ENCODE results near the gene GNB5.
A peak's percentile ranks its signal among the peaks of the same experiment; 100 is the strongest.

Gene GNB5

GRCh38 chr15:52208306-52208946 lies 17.2 kb upstream of the GNB5 start:
- DNase-seq (ENCODE audit: extremely low spot score, insufficient read length, low read depth) (no peak), FAIRE-seq (peak; percentile 83)

- FAIRE-seq (no peak), DNase-seq (ENCODE audit: extremely low spot score, insufficient read length, low read depth) (no peak)
Measured at GRCh38 chr15:52207191-52207590, 16.0 kb upstream of the GNB5 start.

GRCh38 chr15:52206446-52206845 lies 15.3 kb upstream of the GNB5 start:
- no peak for DNase-seq (ENCODE audit: extremely low spot score, insufficient read length, low read depth)
- no peak for FAIRE-seq

- no peak for FAIRE-seq
Measured at GRCh38 chr15:52204657-52205056, 13.5 kb upstream of the GNB5 start.

GRCh38 chr15:52200831-52201365 lies 9.7 kb upstream of the GNB5 start:
- no peak for FAIRE-seq

More at GRCh38 chr15:52204657-52205056, 13.5 kb upstream of the GNB5 start:
- DNase-seq (ENCODE audit: extremely low spot score, insufficient read length, low read depth) = no peak

GRCh38 chr15:52199271-52199670 lies 8.1 kb upstream of the GNB5 start:
- FAIRE-seq = no peak

More at GRCh38 chr15:52200831-52201365, 9.7 kb upstream of the GNB5 start:
- DNase-seq (ENCODE audit: extremely low spot score, insufficient read length, low read depth) = no peak

GRCh38 chr15:52196891-52197290 lies 5.7 kb upstream of the GNB5 start:
- FAIRE-seq = no peak
- no peak for DNase-seq (ENCODE audit: extremely low spot score, insufficient read length, low read depth)

More at GRCh38 chr15:52199271-52199670, 8.1 kb upstream of the GNB5 start:
- DNase-seq (ENCODE audit: extremely low spot score, insufficient read length, low read depth) = no peak

GRCh38 chr15:52193791-52194190 lies 2.6 kb upstream of the GNB5 start:
- DNase-seq (ENCODE audit: extremely low spot score, insufficient read length, low read depth) = no peak
- no peak for FAIRE-seq

- no peak for FAIRE-seq
Measured at GRCh38 chr15:52193321-52193720, 2.1 kb upstream of the GNB5 start.

GRCh38 chr15:52186651-52187486 lies 4.3 kb downstream of the GNB5 start:
- no peak for FAIRE-seq
- no peak for DNase-seq (ENCODE audit: extremely low spot score, insufficient read length, low read depth)

More at GRCh38 chr15:52193321-52193720, 2.1 kb upstream of the GNB5 start:
- no peak for DNase-seq (ENCODE audit: extremely low spot score, insufficient read length, low read depth)

- DNase-seq (ENCODE audit: extremely low spot score, insufficient read length, low read depth) (no peak), FAIRE-seq (no peak)
Measured at GRCh38 chr15:52185151-52185561, 6.0 kb downstream of the GNB5 start.

GRCh38 chr15:52184721-52185120 lies 6.5 kb downstream of the GNB5 start:
- FAIRE-seq = no peak
- DNase-seq (ENCODE audit: extremely low spot score, insufficient read length, low read depth) = no peak

- FAIRE-seq (peak; percentile 24), DNase-seq (ENCODE audit: extremely low spot score, insufficient read length, low read depth) (no peak)
Measured at GRCh38 chr15:52183562-52184173, 7.5 kb downstream of the GNB5 start.

GRCh38 chr15:52181938-52182780 lies 9.0 kb downstream of the GNB5 start:
- FAIRE-seq = no peak
- no peak for DNase-seq (ENCODE audit: extremely low spot score, insufficient read length, low read depth)

GRCh38 chr15:52180851-52181450 lies 10.2 kb downstream of the GNB5 start:
- FAIRE-seq (no peak), DNase-seq (ENCODE audit: extremely low spot score, insufficient read length, low read depth) (no peak)

GRCh38 chr15:52180196-52180835 lies 10.9 kb downstream of the GNB5 start:
- DNase-seq (ENCODE audit: extremely low spot score, insufficient read length, low read depth) = peak; percentile 18
- FAIRE-seq = peak; percentile 21

GRCh38 chr15:52179278-52180195 lies 11.7 kb downstream of the GNB5 start:
- DNase-seq (ENCODE audit: extremely low spot score, insufficient read length, low read depth) = peak; percentile 85
- peak; percentile 89 for FAIRE-seq

- FAIRE-seq = no peak
- DNase-seq (ENCODE audit: extremely low spot score, insufficient read length, low read depth) = no peak
Measured at GRCh38 chr15:52178765-52179164, 12.4 kb downstream of the GNB5 start.

Measured in GM18507 (cell line).